Lower leg skin (tissue), 3 donors: ENCODE results near the gene MRPL23.

ENCODE experiments used
- CTCF ChIP-seq, 3 donors: fragments of 450-650 bp; IDR thresholded peaks; one replicate each; pipeline ENCODE4 v1.5.1; 2016; ENCODE audit warnings: antibody characterized with exemption in 3 of 3, mild to moderate bottlenecking in 3 of 3, moderate library complexity in 2 of 3
- POLR2A ChIP-seq, 2 donors: fragments of 450-650 bp; IDR thresholded peaks; one replicate each; pipeline ENCODE4 v1.6.1; 2016 to 2017; ENCODE audit warnings: antibody characterized with exemption in 2 of 2, mild to moderate bottlenecking in 1 of 2, moderate library complexity in 1 of 2

GRCh38 chr11:1959786-1960185 is 12.7 kb downstream of the MRPL23 start:
- no peak for TF ChIP-seq CTCF (IDR thresholded peaks at IDR 0.05)
- TF ChIP-seq POLR2A (IDR thresholded peaks at IDR 0.05), result no peak
